Cardiac fibroblast (primary cell): Measurements from ENCODE around the gene BET1L.

Experiments used
- DNase-seq, 2 donors: peaks; one replicate each; pipeline versions ENCODE4 v3.0.0 to v3.0.0-alpha.2; 2010; ENCODE audit warnings: low read depth in 2 of 2
- H3K4me3 ChIP-seq, 2 donors: replicated peaks in 1 of 2; 1 replicate in 1 of 2; 2 replicates in 1 of 2; pipeline ENCODE4 v1.5.1; 2011; ENCODE audit warnings: low read depth in 2 of 2, low read length in 2 of 2, mild to moderate bottlenecking in 2 of 2, moderate library complexity in 1 of 2
- CTCF ChIP-seq: IDR thresholded peaks from one replicate; pipeline ENCODE4 v1.5.1; 2011; ENCODE audit warnings: low read depth, mild to moderate bottlenecking, low read length, inconsistent platforms

The BET1L gene

GRCh38 chr11:209275-210121, 2.3 kb upstream of the BET1L start:
- DNase-seq: peak; percentile 12 to 31

GRCh38 chr11:208917-209260, 1.7 kb upstream of the BET1L start:
- DNase-seq: no peak
- H3K4me3 ChIP-seq: peak overlapping the region; percentile 97 to 98
- TF ChIP-seq CTCF: no peak

More at GRCh38 chr11:209275-210121, 2.3 kb upstream of the BET1L start:
- peak overlapping the region; percentile 97 to 98 for H3K4me3 ChIP-seq
- peak; percentile 10 for TF ChIP-seq CTCF

GRCh38 chr11:208181-208916, 1.1 kb upstream of the BET1L start:
- no peak for TF ChIP-seq CTCF
- peak; percentile 73 to 80 for DNase-seq
- peak overlapping the region; percentile 97 to 98 for H3K4me3 ChIP-seq

GRCh38 chr11:207863-208180, 623 bp upstream of the BET1L start:
- DNase-seq: peak; percentile 69 to 76
- TF ChIP-seq CTCF: no peak
- H3K4me3 ChIP-seq: peak overlapping the region; percentile 97 to 98

- TF ChIP-seq CTCF: no peak
Measured at GRCh38 chr11:206526-207207, 532 bp downstream of the BET1L start.

GRCh38 chr11:206002-206384, 1.2 kb downstream of the BET1L start:
- H3K4me3 ChIP-seq: peak overlapping the region; percentile 97 to 98
- no peak for TF ChIP-seq CTCF
- no peak for DNase-seq

More at GRCh38 chr11:206526-207207, 532 bp downstream of the BET1L start:
- DNase-seq: peak in 1 of 2 donors; percentile 24
- peak overlapping the region; percentile 97 to 98 for H3K4me3 ChIP-seq
